Activated naive CD4-positive, alpha-beta T cell treated with anti-CD3 and anti-CD28 coated beads for 36 hours (primary cell): ENCODE measurements around the gene ARNT2. TPM values are rescaled to one million over a fixed set of nuclear protein-coding genes. Genes with fewer than 3 reads are reported as not detected.

Experiments used
- CTCF ChIA-PET: fragments of 350-600 bp; sonication (Branson Sonifier 250); formaldehyde crosslinking; loops from one replicate; lab custom pipeline; 2021; ENCODE audit warnings: antibody characterized with exemption; lab: Charles Lee
- DNase-seq: peaks from one replicate; pipeline ENCODE4 v3.0.0-alpha.2; 2020
- H3K27ac Mint-ChIP-seq: one replicate; pipeline ENCODE4 v1.8.0; 2021; ENCODE audit warnings: mild to moderate bottlenecking, mixed read lengths
- H3K27me3 Mint-ChIP-seq: one replicate; pipeline ENCODE4 v1.8.0; 2021; ENCODE audit warnings: low read depth, mixed read lengths
- H3K36me3 Mint-ChIP-seq: one replicate; pipeline ENCODE4 v1.8.0; 2021; ENCODE audit warnings: low read depth, mixed read lengths
- H3K4me1 Mint-ChIP-seq: one replicate; pipeline ENCODE4 v1.8.0; 2021; ENCODE audit warnings: low read depth, mixed read lengths
- H3K4me3 Mint-ChIP-seq: one replicate; pipeline ENCODE4 v1.8.0; 2021; ENCODE audit warnings: mild to moderate bottlenecking, moderate library complexity, mixed read lengths
- H3K9me3 Mint-ChIP-seq: one replicate; pipeline ENCODE4 v1.8.0; 2021; ENCODE audit warnings: mixed read lengths
- intact Hi-C: fragments of 100-400 bp; cut with micrococcal nuclease; formaldehyde crosslinking; loops from one replicate; pipeline ENCODE4 v1.15.1; 2023
- total RNA-seq, 2 experiments: library from RNA; stranded (reverse); gene quantifications; one replicate each; pipeline ENCODE4 v1.2.3, GENCODE V29; 2021

The ARNT2 gene
- total RNA-seq, 2 experiments from 2014 or later = 0.14 TPM; not detected in 1

- peaks cover 33% of the 10 kb centered on the region for H3K27me3 Mint-ChIP-seq
- H3K36me3 Mint-ChIP-seq = no peaks in the 10 kb centered on the region
- no peak overlapping the region for H3K4me3 Mint-ChIP-seq
- no peak overlapping the region for H3K27ac Mint-ChIP-seq
- CTCF ChIA-PET = no interaction called here
- H3K4me1 Mint-ChIP-seq = no peaks in the 10 kb centered on the region
- no peaks in the 10 kb centered on the region for H3K9me3 Mint-ChIP-seq
- intact Hi-C loops = no loop called here
- no peak for DNase-seq
Observed at GRCh38 chr15:80415358-80415670, 11.1 kb downstream of the ARNT2 start.

GRCh38 chr15:80416702-80417101 lies 12.5 kb downstream of the ARNT2 start:
- no peak overlapping the region for H3K27ac Mint-ChIP-seq
- H3K4me3 Mint-ChIP-seq = no peak overlapping the region
- no peaks in the 10 kb centered on the region for H3K4me1 Mint-ChIP-seq
- H3K9me3 Mint-ChIP-seq = no peaks in the 10 kb centered on the region
- DNase-seq = no peak
- intact Hi-C loops = no loop called here
- CTCF ChIA-PET = no interaction called here
- H3K27me3 Mint-ChIP-seq = peaks cover 28% of the 10 kb centered on the region
- no peaks in the 10 kb centered on the region for H3K36me3 Mint-ChIP-seq

DNA sequence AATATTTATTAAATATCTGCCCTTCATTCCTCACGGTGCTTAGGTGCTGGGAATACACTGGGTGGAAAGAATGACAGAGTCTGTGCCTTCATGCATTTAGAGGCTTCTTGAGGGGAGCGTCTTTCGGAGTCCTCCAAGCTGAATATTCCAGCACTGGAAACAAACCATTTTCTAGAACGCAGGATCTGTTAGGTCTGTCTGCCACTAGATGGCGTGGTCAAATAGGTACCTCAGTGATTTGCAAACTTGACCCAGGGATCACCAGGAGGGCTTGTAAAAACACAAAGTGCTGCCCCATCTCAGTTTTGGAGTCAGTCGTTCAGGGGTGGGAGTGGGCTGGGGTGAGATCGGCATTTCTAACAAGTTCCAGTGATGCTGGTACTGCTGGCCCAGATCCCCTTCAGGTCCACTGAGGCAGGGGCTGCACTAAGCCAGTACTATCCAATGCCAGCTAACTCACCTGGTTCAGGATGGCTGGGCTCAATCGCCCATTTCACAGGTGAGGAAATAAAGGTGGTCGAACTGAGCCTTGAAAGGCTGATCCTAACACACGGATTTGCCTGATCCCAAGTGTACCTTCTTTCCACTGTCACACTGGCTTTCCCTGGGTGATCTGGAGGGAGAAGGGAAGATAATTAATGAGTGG lies 14.8 kb downstream of the ARNT2 start:
- Mint-ChIP-seq H3K4me1 (no peaks in the 10 kb centered on the region), H3K36me3 (no peaks in the 10 kb centered on the region), H3K27me3 (peaks cover 22% of the 10 kb centered on the region), H3K27ac (no peak overlapping the region), H3K9me3 (no peaks in the 10 kb centered on the region), H3K4me3 (no peak overlapping the region)
- DNase-seq = peak; percentile 21
- intact Hi-C loops = no loop called here
- CTCF ChIA-PET = interaction anchor here (1.0 to 1.2 kb wide), 2 partner anchors 128 to 549 kb away, joined by 3 read pairs; no protein-coding TSS in a partner anchor

DNA sequence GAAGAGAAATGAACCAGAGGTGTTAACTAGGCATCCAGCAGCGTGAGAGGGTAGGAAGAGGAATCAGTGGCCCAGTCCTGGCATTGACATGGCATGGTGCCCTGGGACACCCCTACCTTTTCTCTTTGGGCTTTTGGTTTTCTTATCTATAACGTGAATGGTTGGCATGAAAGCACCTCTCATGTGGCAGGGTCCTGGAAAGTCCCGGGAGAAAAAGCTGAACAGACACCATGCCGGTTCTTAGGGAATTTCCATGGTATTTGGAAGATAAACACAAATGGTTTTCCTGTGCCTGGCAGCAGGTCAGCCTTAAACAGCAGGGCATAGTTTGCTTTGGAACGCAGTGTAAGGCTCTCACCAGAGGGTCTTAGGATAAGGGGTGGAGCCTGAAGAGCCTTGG lies 15.4 kb downstream of the ARNT2 start:
- intact Hi-C loops = no loop called here
- H3K4me1 Mint-ChIP-seq = no peaks in the 10 kb centered on the region
- no peaks in the 10 kb centered on the region for H3K9me3 Mint-ChIP-seq
- CTCF ChIA-PET = no interaction called here
- DNase-seq = no peak
- no peak overlapping the region for H3K27ac Mint-ChIP-seq
- H3K27me3 Mint-ChIP-seq = peaks cover 22% of the 10 kb centered on the region
- no peak overlapping the region for H3K4me3 Mint-ChIP-seq
- H3K36me3 Mint-ChIP-seq = no peaks in the 10 kb centered on the region

- intact Hi-C loops = no loop called here
Observed at GRCh38 chr15:80420658-80421057, 16.5 kb downstream of the ARNT2 start.

DNA sequence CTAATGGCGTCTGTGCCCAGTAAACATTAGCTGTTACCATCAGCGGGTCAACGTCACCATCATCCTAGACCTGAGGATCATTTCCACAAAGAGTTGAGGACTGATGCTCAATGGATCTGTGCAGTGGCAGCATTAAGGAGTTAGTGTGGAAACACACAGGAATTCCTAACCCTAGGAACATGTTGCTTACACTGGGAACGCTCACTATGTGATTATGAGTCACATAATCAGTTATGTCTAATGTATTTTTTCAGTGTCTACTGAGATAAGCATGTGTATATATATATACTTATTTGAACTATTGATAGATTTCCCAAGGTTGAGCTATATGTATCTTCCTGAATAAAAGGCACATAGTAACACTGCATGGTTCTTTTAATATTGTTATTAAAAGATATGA lies 19.0 kb downstream of the ARNT2 start:
- DNase-seq = no peak

More at GRCh38 chr15:80420658-80421057, 16.5 kb downstream of the ARNT2 start:
- CTCF ChIA-PET = no interaction called here
- Mint-ChIP-seq H3K27ac (no peak overlapping the region), H3K4me3 (no peak overlapping the region), H3K36me3 (no peaks in the 10 kb centered on the region), H3K4me1 (no peaks in the 10 kb centered on the region), H3K27me3 (peaks cover 20% of the 10 kb centered on the region), H3K9me3 (no peaks in the 10 kb centered on the region)
- DNase-seq = no peak

DNA sequence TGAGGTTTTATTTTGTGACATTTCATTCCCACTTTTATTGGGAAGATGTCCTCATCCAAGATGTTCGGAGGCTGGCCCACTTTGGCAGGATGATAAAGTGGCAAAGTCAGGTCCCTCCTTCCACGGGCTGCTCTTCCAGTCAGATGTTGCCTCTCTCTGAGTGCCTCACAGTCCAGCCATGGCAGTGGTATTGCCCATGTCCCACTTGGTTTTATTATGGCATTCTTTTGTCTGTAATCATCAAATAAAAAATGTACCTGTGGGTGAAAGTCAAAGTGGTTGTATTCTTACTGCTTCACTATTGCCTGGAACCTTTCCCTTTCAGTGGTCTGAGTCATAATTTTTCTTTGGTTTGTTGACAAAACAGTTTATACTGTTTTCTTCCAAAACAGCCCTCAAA lies 20.2 kb downstream of the ARNT2 start:
- CTCF ChIA-PET = no interaction called here
- Mint-ChIP-seq H3K4me3 (no peak overlapping the region), H3K9me3 (no peaks in the 10 kb centered on the region), H3K27me3 (peaks cover 2% of the 10 kb centered on the region), H3K27ac (no peak overlapping the region), H3K36me3 (no peaks in the 10 kb centered on the region), H3K4me1 (no peaks in the 10 kb centered on the region)
- intact Hi-C loops = no loop called here
- no peak for DNase-seq

More for the DNA sequence above, 19.0 kb downstream of the ARNT2 start:
- Mint-ChIP-seq H3K27me3 (peaks cover 13% of the 10 kb centered on the region), H3K27ac (no peak overlapping the region), H3K4me3 (no peak overlapping the region), H3K9me3 (no peaks in the 10 kb centered on the region), H3K36me3 (no peaks in the 10 kb centered on the region), H3K4me1 (no peaks in the 10 kb centered on the region)
- intact Hi-C loops = no loop called here
- CTCF ChIA-PET = no interaction called here

DNA sequence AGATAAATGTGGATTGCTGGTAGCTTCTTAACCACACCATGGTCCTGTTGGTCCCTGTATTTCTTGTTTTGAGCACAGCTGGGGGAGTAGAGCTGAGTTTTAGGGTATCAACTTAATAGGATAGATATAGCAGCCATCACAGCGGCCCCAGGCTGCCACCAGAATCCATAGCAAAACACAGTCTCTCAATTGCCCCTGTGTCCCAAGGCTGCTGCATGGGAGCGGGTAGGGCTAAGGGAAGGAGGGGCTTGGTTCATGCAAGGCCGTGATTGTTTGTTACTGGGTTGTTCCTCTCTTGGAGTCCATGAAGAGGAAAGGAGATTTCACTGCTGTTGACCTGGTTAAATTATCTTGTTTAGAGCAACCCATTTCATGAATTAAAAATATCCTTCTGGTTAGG lies 22.1 kb downstream of the ARNT2 start:
- DNase-seq = no peak

GRCh38 chr15:80429964-80430363 lies 25.8 kb downstream of the ARNT2 start:
- no peak for DNase-seq
- H3K36me3 Mint-ChIP-seq = no peaks in the 10 kb centered on the region
- H3K4me1 Mint-ChIP-seq = no peaks in the 10 kb centered on the region
- H3K9me3 Mint-ChIP-seq = no peaks in the 10 kb centered on the region
- intact Hi-C loops = no loop called here
- CTCF ChIA-PET = no interaction called here
- no peak overlapping the region for H3K4me3 Mint-ChIP-seq
- H3K27ac Mint-ChIP-seq = no peak overlapping the region
- no peaks in the 10 kb centered on the region for H3K27me3 Mint-ChIP-seq

More for the DNA sequence above, 22.1 kb downstream of the ARNT2 start:
- intact Hi-C loops = no loop called here
- H3K36me3 Mint-ChIP-seq = no peaks in the 10 kb centered on the region
- no peaks in the 10 kb centered on the region for H3K27me3 Mint-ChIP-seq
- no peaks in the 10 kb centered on the region for H3K9me3 Mint-ChIP-seq
- no peak overlapping the region for H3K27ac Mint-ChIP-seq
- H3K4me3 Mint-ChIP-seq = no peak overlapping the region
- CTCF ChIA-PET = no interaction called here
- H3K4me1 Mint-ChIP-seq = no peaks in the 10 kb centered on the region

- H3K4me1 Mint-ChIP-seq = no peaks in the 10 kb centered on the region
- no peaks in the 10 kb centered on the region for H3K9me3 Mint-ChIP-seq
- DNase-seq = no peak
- no peaks in the 10 kb centered on the region for H3K36me3 Mint-ChIP-seq
- intact Hi-C loops = no loop called here
- CTCF ChIA-PET = no interaction called here
- H3K27me3 Mint-ChIP-seq = no peaks in the 10 kb centered on the region
- H3K4me3 Mint-ChIP-seq = no peak overlapping the region
- H3K27ac Mint-ChIP-seq = no peak overlapping the region
Observed at GRCh38 chr15:80431635-80432344, 27.6 kb downstream of the ARNT2 start.

- CTCF ChIA-PET = no interaction called here
- no peaks in the 10 kb centered on the region for H3K9me3 Mint-ChIP-seq
- DNase-seq = no peak
- intact Hi-C loops = no loop called here
- no peak overlapping the region for H3K4me3 Mint-ChIP-seq
- no peaks in the 10 kb centered on the region for H3K27me3 Mint-ChIP-seq
- H3K36me3 Mint-ChIP-seq = no peaks in the 10 kb centered on the region
- no peaks in the 10 kb centered on the region for H3K4me1 Mint-ChIP-seq
- H3K27ac Mint-ChIP-seq = no peak overlapping the region
Observed at GRCh38 chr15:80432345-80432702, 28.1 kb downstream of the ARNT2 start.

- Mint-ChIP-seq H3K4me3 (no peak overlapping the region), H3K27me3 (no peaks in the 10 kb centered on the region), H3K27ac (no peak overlapping the region), H3K36me3 (no peaks in the 10 kb centered on the region), H3K4me1 (no peaks in the 10 kb centered on the region), H3K9me3 (no peaks in the 10 kb centered on the region)
- DNase-seq = no peak
- intact Hi-C loops = no loop called here
- CTCF ChIA-PET = no interaction called here
Observed at GRCh38 chr15:80433836-80434235, 29.7 kb downstream of the ARNT2 start.
